ENCODE measurements around the gene HNRNPH3.
"Not testable (repeated sequence)": the region's sequence is repeated elsewhere in the genome, so short reads cannot be mapped to it uniquely, and the experiment has no call there.

HNRNPH3 gene, protein sequence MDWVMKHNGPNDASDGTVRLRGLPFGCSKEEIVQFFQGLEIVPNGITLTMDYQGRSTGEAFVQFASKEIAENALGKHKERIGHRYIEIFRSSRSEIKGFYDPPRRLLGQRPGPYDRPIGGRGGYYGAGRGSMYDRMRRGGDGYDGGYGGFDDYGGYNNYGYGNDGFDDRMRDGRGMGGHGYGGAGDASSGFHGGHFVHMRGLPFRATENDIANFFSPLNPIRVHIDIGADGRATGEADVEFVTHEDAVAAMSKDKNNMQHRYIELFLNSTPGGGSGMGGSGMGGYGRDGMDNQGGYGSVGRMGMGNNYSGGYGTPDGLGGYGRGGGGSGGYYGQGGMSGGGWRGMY

DNA sequence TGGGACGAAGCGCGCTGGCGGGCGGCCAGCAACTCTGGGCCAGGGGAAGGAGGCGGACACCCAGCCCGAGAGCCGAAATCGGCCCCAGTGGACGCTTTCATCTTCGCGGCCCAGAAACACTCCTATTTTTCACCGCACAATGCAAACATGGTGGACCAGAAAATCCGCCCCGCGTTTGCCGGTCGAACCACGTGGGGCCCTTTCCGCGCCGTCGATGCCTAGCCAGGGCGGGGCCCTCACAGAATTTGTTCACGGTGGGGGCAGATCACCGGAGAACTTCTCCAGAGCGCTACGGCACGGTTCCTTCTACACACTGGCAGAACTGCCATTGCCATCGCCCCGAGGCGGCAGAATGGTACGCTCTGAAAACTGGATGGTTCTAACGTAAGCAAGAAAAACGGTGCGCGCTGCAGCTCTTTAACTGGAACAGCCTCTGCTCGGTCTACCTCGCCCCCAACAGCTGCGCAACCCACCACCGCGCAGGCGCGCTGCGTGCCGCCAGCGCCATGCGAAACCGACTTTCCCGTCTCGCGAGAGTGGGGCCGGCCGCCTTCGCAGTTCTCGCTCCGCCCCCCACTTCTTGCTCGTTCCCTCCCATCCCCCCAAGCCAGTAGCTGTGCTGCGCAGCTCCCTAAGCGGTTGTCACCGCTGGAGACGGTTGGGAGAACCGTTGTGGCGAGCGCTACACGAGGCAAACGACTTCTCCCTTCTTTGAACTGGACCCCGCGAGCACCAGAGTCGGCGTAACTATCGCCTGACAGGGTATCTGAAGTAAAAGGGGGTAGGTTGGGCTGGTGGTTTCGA, at the start of gene HNRNPH3:
TSS of gene HNRNPH3 (plus strand) at position 610 of the 804 bp plus-strand sequence. CDS start 5,158 bp downstream, outside the sequence.
- DNase-seq (ENCODE audit: low spot score) = peak; percentile 98

DNA sequence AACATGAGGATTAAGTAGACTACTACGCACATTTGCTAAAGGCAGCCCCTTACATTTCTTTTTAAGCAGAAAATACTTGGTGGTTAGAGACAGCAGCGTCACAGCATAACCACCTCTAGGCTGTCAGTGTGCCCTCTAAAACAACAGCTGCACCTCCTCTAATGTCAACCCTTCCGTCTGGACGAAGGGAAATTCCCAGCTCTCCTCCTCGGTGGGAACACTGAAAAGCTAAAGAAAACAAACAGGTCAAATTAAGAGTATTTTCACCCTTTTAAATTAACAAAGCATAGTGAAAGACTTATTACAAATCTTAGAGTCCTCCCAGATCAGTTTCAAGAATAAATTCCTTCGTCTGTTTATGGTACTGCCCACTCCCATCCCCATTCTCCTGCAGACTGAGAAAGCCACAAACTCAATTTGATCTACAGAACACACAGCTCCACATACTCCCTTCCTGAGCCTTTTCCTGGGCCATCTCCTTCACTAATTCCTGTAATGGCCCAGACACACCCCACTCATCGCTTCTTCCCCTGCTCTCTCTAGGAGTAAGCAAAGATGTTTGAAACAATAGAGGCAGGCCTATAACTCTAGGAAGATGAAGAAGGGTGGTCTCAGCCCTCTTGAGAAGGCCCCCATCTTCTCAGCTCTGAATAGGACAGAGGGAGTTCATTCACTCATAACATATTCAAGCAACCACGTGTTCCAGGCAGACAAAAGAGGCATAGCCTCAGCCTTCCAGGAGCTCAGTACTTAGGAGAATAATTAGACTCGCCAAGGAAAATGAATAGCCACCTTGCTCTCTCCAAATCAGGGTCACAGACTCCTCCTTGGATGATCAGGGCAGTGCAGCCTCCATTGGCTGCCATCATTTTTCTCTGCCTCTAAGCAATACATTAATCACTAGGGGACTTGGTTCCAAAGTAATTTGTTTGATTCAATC, 47.5 kb upstream of the HNRNPH3 start:
- DNase-seq (ENCODE audit: low spot score) = no peak

DNA sequence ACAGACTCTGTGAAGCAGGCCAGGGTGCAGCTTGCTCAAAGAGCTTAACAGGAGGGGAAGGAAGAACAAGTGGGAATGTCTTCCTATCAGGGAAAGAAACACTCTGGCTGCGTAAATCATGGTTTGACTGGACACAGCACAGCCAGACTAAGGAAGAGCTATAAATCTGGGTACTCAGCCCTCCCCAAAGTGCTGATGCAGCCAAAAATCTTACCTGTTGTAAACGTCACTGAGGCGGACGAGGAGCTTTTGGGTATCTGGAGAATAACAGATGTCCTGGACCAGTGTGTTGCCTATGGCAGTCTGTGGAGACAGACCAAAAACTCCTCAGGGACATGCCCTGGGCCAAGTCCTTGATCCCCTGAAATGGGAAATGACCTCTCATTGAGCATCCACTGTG, 43.1 kb upstream of the HNRNPH3 start:
- no peak for DNase-seq (ENCODE audit: low spot score)

DNA sequence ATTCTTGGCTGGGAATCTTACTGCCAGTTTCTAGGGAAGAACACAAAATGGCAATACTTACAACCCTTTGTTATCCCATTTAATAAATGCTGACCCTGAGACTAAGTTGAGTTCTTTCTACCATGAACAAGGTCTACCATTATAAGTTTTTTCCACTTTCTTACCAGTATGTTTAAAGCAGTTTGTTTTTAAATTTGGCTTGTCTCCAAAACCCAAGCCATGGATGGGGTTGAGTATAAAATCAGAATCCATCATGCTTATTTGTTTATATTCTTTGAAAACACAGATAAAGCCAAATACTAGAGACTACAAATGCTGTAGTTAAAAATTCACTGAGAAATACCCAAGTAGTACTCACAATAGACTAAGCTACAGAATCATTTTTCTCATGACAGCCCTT, 41.1 kb upstream of the HNRNPH3 start:
- DNase-seq (ENCODE audit: low spot score) = no peak

DNA sequence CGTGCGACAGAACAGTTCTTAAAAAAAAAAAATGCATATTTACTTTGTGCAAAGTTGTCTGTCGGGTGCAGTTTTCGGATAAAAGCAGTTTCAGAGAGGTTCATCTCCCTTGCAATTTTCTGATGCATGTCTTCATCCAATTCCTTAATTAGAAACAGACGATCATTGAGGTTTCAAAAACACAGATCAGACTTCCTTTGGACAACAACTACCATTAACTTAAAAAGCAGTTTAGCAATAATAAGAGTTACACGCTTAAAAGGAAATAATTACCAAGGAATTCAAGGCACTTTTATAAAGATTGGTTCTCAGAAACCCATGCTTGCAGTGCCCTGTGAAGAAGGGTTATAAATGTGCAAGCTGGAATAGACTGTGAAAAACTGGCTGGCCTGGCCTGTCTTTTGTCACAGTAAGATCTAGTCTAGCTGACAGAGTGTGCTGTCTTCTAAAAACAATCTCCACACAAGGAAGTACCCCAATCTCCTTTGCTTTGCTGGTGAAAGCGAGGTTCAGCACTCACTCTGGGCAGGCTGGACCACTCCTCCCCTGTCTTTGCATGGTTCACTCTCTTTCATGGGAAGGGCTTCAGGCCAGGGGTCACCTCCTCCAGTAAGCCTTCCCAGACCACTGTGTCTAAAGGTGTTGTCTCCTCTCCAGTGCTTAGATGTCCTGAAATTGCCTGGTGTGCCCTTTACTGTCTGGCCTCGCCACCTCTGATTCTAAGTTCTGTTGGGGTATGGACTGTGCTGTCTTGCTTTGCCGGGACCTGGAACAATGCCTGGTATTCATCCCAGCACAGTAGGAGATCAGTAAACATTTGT, 34.8 kb upstream of the HNRNPH3 start:
- no peak for DNase-seq (ENCODE audit: low spot score)

DNA sequence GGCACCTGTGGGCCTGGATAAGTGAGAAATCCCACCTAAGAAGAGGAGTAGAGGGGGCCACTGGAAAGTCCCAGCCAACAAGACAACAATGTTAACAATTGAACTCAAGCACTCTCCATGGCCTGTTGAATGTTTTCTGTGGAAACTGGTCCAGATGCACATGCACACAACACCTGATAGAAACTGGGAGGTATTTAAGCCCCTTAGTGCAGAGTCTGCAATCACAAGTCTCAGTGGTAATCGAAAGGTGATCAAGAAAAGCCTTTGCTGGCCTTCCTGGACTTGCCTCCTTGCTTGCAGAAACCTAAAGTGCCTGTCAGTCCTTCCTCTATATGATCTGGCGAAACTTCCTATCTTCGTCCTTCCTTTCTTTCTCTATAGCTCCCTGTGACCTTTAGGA, 30.6 kb upstream of the HNRNPH3 start:
- DNase-seq (ENCODE audit: low spot score) = peak; percentile 54

DNA sequence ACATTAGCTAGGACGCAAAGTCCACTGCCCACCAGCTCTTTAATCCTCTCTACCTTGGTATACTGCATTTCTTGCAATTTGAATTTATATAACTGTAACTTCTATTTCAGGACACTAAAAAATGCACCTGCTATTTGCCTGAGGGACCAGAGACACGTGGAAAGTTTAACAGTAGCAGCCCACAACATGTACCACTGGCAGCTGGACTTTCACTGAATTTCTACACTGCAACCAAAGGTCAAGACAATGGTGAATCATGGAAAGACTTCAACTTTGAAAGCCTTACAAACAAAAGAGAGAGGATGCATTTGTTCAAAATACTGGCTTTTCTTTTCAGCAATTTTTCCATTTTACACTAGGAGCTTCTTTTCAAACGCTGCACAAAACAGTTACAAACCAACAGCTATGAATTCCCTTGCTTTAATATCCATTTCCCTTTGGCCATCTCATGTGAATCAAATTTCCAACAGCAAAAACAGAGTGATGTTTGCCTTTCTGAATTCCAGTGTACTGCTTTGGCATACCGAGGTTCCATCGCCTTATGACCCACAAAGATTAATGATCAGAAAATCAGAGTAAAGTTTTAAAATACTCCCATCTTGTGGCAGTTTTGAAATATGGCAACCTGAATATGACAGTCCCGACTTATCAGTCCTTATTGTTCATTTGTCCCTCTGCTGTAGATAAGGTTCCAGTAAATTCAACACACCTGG, 29.9 kb upstream of the HNRNPH3 start:
- peak; percentile 88 for DNase-seq (ENCODE audit: low spot score)

DNA sequence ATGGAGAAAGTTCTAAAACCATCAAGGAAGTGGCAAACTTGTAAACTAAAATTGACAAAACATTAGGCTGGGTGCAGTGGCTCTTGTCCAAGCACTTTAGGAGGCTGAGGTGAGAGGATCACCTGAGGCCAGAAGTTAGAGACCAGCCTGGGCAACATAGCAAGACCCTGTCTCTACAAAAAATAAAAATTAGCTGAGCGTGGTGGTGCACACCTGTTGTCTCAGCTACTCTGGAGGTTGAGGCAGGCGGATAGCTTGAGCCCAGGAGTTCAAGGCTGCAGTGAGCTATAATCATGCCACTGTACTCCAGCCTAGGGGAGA, 29.4 kb upstream of the HNRNPH3 start:
- DNase-seq (ENCODE audit: low spot score) = no peak

DNA sequence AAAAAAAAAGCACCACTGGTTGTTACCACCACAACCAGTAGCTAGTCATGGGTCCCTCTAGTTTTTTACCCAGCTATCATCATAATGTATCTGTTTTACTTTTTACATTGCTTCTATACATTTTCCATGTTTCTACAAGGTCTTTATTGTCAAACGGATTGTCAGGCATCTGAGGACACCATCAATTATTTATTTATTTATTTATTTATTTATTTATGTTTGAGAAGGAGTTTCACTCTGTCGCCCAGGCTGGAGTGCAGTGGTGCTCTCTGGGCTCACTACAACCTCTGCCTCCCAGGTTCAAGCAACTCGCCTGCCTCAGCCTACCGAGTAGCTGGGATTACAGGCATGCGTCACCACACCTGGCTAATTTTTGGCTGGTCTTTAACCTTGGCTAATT, 29.0 kb upstream of the HNRNPH3 start:
- DNase-seq (ENCODE audit: low spot score) = no peak

DNA sequence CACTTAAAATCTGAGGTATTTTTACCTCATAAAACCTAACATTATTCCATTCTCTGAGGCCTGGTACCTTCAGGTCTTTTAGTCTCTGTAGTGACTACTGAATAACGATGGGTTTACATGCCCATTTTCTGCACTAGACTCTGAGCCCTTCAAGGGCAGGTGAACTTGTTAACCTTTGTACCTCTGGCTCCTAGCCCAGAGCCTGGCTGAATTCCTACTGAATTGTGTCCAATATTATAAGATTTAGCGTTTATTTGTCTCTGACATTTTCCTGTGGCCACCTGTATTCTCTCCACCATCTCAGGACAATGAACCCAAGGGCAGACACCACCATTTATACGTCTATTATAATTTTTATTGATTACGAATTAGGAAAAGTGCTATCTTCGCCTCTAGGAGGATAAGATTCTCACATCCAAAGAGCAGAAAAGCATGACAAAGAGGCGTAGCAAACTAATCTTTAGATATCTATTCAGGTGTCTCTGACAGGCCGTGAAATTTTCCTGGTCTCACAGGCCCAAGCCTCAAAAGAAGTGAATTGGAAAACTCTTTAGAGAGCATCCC, 27.9 kb upstream of the HNRNPH3 start:
- no peak for DNase-seq (ENCODE audit: low spot score)

DNA sequence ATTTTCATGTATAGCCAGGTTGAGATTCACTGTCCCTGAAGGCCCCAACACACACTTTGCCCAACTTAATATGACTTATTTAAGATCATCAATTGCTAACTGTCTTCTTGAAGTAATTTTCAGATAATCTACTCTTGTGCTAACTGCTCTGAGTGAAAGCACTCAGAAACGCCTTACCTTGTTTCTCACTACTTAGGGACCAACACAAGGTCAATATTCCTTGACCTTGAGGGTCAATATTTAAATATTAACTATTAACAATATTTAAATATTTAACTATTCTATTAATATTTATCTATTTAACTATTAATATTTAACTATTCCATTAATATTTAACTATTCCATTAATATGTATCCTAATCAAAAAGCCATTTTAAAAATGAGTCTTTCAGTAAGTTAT, 26.0 kb upstream of the HNRNPH3 start:
- no peak for DNase-seq (ENCODE audit: low spot score)

DNA sequence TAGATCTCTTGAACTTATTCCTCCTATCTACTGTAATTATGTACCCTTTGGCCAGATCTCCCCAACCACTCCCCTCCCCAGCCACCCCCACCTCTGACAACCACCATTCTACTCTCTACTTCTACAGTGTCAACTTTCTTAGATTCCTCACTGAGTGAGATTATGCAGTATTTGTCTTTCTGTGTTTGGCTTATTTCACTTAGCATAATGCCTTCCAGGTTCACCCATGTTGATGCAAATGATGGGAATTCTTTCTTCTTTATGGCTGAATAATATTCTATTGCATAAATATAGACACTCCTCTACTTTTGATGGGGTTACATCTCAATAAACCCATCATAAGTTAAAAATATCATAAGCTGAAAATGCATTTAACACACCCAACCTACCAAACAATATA, 21.3 kb upstream of the HNRNPH3 start:
- DNase-seq (ENCODE audit: low spot score) = no peak

DNA sequence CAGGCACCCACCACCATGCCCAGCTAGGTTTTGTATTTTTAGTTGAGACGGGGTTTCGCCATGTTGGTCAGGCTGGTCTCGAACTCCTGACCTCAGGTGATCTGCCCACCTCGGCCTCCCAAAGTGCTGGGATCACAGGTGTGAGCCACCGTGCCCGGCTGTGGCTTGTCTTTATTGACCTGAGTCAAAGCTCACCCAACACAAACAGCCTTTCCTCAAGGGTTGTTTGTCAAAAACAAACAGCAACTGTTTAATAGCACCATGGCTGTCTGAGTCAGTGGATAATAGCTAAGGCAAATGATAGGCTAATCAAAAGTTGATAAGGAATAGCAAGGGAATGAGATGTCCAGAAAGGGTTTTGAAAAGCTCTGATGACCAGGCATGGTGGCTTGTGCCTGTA, 16.9 kb upstream of the HNRNPH3 start:
- not testable (repeated sequence) for DNase-seq (ENCODE audit: low spot score)

DNA sequence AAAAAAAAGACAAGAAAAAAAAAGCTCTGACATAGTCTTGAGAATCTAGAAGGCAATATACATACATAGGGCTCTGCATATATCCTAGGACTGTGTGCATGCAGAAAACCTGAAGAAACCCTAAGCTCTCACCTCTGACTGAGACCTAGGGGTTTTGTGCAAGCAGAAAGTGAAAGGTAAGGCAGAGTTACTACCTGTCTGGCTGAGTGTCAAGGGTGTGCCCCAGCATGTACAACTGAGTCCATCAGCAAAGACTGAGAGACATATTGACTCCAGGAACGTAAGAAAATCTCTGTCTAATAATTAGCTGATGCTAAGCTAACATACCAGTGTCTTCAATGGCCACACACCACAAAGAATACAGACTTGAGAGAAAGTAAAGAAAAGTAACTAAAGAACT, 16.3 kb upstream of the HNRNPH3 start:
- no peak for DNase-seq (ENCODE audit: low spot score)

DNA sequence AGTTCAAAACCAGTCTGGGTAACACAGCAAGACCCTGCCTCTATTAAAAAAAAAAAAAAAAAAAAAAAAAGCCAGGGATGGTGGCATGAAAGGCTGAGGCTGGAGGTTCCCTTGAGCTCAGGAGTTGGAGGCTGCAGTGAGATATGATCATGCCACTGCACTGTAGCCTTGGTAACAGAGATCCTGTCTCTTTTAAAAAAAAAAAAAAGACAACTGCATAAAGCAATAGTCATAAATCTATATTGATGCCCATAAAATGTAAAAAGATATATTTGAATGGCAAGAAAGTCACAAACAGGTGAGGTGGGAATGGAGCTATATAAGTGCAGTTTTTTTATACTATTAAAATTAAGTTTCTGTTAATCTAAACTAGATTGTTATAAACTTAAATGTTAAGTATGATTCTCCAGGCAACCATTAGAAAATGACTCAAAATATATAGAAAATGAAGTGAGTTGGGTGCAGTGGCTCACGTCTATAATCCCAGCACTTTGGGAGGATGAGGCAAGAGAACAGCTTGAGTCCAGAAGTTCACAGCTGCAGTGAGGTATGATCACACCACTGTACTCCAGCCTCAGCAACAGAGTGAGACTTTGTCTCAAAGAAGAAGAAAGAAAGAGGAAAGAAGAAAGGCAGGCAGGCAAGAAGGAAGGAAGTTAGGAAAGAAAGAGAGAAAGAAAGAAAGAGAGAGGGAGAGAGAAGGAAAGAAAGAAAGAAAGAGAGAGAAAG, 13.4 kb upstream of the HNRNPH3 start:
- no peak for DNase-seq (ENCODE audit: low spot score)

DNA sequence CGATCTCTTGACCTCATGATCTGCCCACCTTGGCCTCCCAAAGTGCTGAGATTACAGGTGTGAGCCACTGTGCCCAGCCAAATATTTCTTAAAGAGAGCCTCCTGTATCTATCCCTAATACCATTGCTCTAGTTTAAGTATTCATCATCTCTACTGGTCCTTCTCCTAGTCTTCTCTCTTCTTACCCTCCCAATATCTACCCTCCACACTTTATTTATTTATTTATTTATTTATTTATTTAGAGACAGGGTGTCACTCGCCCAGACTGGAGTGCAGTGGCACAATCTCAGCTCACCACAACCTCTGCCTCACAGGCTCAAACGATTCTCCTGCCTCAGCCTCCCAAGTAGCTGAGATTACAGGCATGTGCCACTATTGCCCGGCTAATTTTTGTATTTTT, 7.5 kb upstream of the HNRNPH3 start:
- DNase-seq (ENCODE audit: low spot score) = not testable (repeated sequence)

DNA sequence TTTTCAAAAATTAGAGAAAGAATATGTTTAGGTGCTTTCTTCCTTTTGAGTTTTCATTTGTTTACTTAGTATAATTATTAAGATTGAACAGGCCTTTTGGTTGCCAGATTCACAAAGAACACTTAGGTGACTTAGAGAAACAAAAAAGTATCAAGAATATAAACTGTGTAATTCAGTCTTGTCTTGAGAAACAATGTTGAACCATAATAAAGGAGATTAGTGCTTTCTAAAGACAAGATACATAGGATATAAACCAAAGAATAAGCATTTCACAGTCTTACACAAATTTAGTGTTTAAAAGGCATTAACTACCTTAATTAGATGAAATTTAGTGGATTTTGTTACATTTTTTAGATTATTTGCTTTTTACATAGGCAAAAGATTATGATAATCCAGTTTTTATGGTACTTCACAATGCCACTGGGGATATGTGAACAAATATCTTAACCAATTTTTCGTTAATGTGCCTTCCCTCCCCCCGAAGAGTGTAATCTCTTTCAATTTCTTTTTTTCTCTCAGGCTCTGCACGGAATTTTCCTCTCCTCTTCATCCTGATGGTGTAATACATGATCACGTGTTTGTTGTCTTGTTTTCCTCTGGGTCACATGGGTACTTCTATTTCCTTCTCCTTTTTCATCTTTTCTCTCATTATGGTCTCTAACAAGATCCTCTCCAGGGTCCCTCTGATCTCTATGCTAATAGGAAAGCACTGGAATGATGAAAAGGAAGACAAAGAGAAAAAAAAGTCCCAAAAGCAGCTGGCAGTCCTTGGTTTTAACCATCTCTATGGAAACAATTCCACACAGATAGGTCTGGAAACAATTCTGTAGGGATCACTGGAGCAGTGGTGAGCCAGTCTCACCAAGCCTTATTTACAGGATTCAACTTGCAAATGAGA, 3.7 kb upstream of the HNRNPH3 start:
- DNase-seq (ENCODE audit: low spot score) = peak; percentile 83

DNA sequence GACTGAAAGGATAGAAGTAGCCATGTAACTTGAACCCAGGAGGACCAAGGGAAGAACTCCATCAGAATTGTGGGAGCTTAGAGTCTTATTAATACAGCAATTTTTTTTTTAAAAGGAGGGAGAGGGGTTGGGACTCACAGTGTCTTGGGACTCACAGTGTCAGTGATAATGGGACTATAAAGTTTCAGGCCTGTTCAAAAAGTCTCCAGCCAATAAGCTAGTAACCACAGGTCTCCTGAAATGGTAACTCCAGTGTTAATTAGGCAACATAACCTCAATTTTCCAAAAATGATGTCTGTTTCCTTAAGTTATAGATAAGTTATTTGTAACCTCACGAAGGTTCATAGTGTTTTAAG, 2.4 kb upstream of the HNRNPH3 start:
- no peak for DNase-seq (ENCODE audit: low spot score)

DNA sequence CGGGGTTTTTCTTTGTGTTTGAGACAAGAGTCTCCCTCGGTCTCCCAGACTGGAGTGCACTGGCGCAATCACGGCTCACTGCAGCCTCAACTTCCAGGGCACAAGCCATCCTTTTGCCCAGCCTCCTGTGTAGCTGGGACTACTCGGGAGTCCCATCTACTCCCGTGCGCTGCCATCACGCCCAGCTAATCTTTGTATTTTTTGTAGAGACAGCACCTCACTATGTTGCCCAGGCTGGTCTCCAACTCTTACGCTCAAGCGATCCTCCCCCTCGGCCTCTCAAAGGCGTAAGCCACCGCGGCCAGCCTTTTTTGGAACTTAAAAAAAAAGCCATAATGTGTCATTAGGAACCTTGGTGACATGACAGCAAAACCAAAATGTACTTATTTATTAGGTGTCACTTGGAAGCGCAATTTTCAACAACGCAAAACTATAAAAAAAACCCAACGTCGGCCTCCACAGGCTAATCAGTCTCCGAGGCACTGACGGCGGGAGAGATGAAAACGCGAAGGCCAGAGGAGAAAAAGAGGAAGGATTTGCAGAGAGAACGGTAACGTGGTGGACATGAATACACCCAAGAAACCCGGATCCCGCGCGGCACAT, 911 bp upstream of the HNRNPH3 start:
- no peak for DNase-seq (ENCODE audit: low spot score)

Data from NAMALWA (cell line).